ENCODE measurements around the gene SH3GL1. TPM values are rescaled to one million over a fixed set of nuclear protein-coding genes. Genes with fewer than 3 reads are reported as not detected.

The SH3GL1 gene
- total and polyA plus RNA-seq, 10 of the 15 experiments (the other 5 are each of a cell fraction or from before 2014, with no cell fraction given), result 0.93 to 47.4 (median 28.4) TPM

GRCh38 chr19:4388337-4389063 is 11.8 kb downstream of the SH3GL1 start:
- BruUV-seq (replicated peaks), result no TSS peak
- ChIA-PET POLR2A (interaction anchor here (0.8 kb wide), 1 partner anchor 13 kb away, joined by 3 read pairs; no protein-coding TSS in a partner anchor), CTCF (interaction anchor here (0.7 to 1.5 kb wide), 2 partner anchors 36 to 180 kb away, joined by 3 to 4 read pairs; no protein-coding TSS in a partner anchor), SMC1A (ENCODE audit: uncharacterized antibody, unreplicated experiment) (no interaction called here), RAD21 (ENCODE audit: unreplicated experiment) (no interaction called here)
- Histone ChIP-seq H3K4me1 (ENCODE audit: control insufficient read depth, insufficient read depth, low read length) (no peaks in the 10 kb centered on the region; the same call in 1 of the 2 replicates), H3K4me2 (ENCODE audit: control insufficient read depth, insufficient read depth) (no peak overlapping the region), H3K4me3 (no peak overlapping the region), H3K9me3 (replicated peaks; ENCODE audit: control insufficient read depth, insufficient read depth, low read length) (no peaks in the 10 kb centered on the region), H3K27me3 (replicated peaks in 1 of 2; ENCODE audit: control insufficient read depth in 2 of 2, insufficient read depth in 2 of 2, low read length in 1 of 2) (no peaks in the 10 kb centered on the region), H3K36me3 (ENCODE audit: control insufficient read depth in 2 of 2, insufficient read depth in 2 of 2, low read length in 1 of 2) (peaks cover 16 to 23% of the 10 kb centered on the region in 2 experiments; a peak in 3 of 4 replicates), H2AFZ (ENCODE audit: control insufficient read depth, low read depth, low read length) (no peak overlapping the region), H4K20me1 (ENCODE audit: control insufficient read depth, insufficient read depth) (peaks cover 15% of the 10 kb centered on the region), H3K79me2 (ENCODE audit: control insufficient read depth, insufficient read depth, low read length) (peaks cover 66% of the 10 kb centered on the region), H3K27ac (ENCODE audit: control insufficient read depth, insufficient read depth) (no peak overlapping the region), H3K9ac (ENCODE audit: control insufficient read depth, insufficient read depth, low read length) (no peak overlapping the region)
- intact Hi-C loops (cut with micrococcal nuclease; ENCODE audit: unreplicated experiment) (no loop called here), in situ Hi-C loops (cut with MboI) (no loop called here)
- WGBS (ENCODE audit: insufficient coverage, insufficient replicate concordance, low lambda C conversion rate, missing lambda C conversion rate), result 92% methylated on average over 16 of the region's 16 CpGs
- TF ChIP-seq CREM (IDR thresholded peaks at IDR 0.05; ENCODE audit: low read depth), result no peak
- no peak for TF ChIP-seq BCL3 (IDR thresholded peaks at IDR 0.05; ENCODE audit: borderline replicate concordance, insufficient read depth, low read depth, low read length, poor library complexity, severe bottlenecking)
- TF ChIP-seq EZH2 (IDR thresholded peaks at IDR 0.05; ENCODE audit: borderline replicate concordance, control insufficient read depth, low read depth, low read length), result no peak
- no peak for TF ChIP-seq SMC3 (IDR thresholded peaks at IDR 0.05; ENCODE audit: borderline replicate concordance, low read length)
- no peak for TF ChIP-seq WRNIP1 (IDR thresholded peaks at IDR 0.05; ENCODE audit: borderline replicate concordance, low read depth, low read length)
- no peak for TF ChIP-seq POLR2AphosphoS5 (IDR thresholded peaks at IDR 0.05; ENCODE audit: low read length)
- DNase-seq (ENCODE audit: low read depth, low spot score), result no peak
- FAIRE-seq, result no peak
- no peak for ATAC-seq
